NOMO-1 (cell line): Measurements from ENCODE around the gene GABARAP.

Experiments
- DNase-seq, 2 experiments: peaks; one replicate each; lab custom pipeline; 2025; ENCODE audit not compliant: unreplicated experiment in 2 of 2; lab: John Stamatoyannopoulos, UW

The GABARAP gene

DNA sequence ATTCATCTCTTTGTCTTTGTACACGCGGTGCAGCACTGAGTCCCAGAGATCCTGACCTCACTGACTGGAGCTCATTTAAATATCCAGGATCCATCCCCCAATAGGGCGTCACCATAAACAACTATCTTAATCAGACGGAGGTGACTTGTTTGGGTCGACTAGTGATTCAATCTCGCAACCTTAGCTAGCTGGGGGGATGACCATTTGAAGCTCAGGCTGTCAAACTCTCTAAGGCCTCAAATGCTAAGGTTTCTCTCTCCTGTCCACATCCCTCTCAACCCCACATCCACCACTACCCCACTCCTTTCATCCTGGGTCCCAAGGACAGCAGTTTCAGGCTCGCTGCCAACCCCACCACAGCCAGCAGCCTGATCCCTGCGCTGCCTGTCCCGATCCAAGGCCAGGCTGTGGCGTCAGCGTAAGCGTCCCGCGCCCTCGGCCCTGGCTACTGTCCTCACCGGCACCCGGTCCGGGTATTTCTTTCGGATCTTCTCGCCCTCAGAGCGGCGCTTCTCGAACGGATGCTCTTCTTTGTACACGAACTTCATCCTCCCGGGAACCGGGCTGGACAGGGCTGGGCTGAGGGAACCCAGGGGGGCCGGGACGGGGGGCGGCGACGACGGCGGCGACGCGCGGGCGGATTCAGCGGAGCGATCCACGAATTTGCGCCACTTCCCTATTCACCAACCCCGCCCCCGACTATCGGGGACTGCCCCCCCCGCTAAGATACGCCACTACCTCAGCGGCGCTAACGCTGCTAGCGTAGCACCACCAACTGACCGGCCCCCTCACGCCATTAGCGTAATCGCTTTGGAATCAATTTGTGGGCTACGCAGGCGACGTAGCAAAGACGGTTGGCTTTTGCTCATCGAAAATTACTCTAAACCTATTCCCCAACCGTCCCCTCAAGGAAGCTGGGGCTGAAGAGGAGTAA lies at the start of gene GABARAP:
TSS of gene GABARAP (minus strand) at position 667 of the 934 bp plus-strand sequence. CDS start at position 548, 119 bp downstream.
- DNase-seq: peak; percentile 80 to 88

DNA sequence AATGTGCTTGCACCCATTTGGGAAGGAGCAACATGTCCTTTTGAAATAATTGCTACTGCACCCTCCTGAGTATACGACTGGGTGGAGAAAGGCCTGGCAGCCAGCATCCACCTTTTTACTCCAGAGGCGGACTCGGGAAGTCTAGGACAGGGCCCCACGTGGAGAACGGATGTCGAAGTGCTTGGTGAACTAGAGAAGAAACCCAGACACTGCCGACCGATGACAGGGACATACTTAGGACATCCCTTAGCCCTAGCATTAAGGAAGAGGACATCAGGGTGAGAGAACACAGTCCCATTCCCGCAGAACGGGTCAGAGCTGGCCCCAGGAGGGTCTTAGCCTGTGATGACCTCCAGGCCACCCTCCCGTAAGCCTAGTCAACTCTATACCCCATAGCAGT lies 48.4 kb upstream of the GABARAP start:
- no peak for DNase-seq

DNA sequence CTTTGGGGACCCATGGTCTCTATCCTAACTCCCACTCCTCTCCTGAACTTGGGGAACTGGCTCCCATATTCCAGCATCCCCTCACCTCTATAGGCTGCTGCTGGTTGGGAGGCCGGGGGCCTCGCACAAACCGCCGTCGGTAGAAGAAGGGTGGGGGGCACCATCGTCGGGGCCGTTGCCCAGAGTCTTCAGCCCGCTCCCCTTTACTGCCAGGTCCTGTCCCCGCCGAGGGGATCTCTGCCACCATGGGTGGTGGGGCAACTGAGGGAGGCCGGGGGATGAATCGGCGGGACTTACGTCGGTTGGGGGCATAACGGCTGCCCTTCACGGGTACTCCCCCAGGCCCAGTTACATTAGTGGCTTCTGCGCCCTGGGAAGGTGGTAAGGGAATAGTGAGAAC lies 47.9 kb upstream of the GABARAP start:
- DNase-seq: no peak

DNA sequence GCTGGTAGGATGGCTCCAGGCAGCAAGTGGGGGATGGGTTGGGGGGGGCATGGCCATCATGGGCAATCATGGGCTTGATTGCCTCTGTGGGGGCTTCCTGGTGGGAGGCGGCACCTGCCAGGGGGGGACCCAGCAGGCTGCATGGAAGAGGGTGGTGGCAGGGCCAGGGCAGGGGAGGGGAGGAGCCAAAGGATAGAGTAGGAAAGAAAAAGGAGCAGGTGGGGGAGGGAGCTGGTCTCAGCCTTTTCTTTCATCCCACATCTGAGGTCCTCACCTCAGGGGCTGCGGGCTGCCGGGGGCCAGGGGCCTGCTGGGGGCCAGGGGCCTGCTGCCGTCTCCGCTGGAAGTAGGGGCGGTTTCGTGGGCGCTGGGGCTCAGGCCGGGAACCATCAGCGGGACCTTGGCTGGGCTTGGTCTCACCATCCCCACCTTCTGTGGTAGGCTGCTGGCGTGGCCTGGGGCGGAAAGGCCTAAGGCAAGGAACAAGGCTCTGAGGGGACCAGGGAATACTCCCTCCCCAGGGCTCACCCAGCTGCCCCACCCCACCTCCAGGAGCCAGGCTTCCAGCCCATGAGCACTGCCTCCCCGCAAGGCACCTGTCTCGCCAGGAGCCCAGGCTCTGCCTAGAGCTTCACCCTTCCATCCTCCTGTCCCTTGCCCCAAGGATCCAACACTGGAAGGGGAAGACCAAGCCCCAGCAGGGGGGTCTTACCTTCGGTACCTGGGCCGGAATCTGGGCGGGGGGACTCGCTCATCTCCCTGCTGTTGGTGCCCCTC lies 47.2 kb upstream of the GABARAP start:
- no peak for DNase-seq

DNA sequence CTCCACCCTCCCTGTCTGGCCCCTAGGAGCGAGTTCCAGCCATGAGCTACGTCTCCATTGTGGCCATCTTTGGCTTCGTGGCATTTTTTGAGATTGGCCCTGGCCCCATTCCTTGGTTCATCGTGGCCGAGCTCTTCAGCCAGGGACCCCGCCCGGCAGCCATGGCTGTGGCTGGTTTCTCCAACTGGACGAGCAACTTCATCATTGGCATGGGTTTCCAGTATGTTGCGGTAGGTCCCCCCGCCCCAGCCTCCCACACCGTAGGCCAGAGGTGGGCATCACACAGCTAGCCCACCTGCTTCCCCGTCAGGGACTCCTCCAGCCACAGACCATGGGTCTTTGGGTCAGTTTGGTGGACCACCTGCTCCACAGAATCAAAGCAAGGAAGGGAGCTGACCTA lies 43.4 kb upstream of the GABARAP start:
- DNase-seq: no peak

DNA sequence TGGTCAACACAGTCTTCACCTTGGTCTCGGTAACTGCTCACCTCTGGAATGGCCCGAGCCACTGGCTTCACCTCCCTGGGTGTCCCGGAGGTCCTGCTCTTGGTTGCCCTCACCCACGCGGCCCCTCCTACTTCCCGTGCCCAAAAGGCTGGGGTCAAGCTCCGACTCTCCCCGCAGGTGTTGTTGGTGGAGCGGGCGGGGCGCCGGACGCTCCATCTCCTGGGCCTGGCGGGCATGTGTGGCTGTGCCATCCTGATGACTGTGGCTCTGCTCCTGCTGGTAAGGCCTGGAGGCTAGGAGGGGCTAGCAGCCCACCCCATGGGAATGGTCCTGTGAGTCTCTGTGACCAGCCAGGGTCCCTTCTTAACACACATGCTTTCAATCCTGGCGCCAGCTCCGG lies 42.7 kb upstream of the GABARAP start:
- DNase-seq: no peak

DNA sequence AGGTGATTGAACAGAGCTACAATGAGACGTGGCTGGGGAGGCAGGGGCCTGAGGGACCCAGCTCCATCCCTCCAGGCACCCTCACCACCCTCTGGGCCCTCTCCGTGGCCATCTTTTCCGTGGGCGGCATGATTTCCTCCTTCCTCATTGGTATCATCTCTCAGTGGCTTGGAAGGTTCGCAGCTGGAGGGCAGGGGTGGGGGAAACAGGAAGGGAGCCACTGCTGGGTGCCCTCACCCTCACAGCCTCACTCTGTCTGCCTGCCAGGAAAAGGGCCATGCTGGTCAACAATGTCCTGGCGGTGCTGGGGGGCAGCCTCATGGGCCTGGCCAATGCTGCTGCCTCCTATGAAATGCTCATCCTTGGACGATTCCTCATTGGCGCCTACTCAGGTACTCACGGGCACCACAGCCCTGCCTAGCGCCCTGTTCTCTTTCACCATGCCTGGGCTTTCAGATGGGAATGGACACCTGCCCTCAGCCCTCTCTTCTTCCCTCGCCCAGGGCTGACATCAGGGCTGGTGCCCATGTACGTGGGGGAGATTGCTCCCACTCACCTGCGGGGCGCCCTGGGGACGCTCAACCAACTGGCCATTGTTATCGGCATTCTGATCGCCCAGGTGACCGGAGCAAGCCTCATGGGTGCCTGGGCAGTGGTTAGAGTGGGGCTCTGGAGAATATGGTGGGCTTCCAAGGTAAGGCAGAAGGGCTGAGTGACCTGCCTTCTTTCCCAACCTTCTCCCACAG lies 41.4 kb upstream of the GABARAP start:
- DNase-seq: no peak

DNA sequence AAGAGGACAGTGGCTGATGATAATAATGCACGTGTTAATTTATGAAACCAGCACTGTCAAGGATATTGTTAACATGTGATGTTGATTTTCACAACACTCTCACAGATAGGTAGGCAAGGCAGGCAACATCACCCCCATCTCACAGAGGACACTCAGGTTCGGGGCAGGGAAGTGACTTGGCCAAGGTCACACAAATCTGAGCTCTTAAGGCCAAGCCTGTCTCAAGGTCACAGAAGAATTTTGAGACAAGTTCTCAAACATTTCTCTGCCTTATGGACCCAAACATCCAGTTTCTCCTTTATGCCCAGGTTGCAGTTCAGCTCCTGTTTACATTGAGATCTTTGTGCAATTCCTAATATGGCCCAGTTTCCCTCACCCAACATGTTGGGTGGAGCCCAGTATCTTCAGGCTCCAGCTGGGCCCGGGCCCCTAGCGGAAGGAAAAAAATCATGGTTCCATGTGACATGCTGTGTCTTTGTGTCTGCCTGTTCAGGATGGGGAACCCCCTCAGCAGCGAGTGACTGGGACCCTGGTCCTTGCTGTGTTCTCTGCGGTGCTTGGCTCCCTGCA lies 40.6 kb upstream of the GABARAP start:
- no peak for DNase-seq

DNA sequence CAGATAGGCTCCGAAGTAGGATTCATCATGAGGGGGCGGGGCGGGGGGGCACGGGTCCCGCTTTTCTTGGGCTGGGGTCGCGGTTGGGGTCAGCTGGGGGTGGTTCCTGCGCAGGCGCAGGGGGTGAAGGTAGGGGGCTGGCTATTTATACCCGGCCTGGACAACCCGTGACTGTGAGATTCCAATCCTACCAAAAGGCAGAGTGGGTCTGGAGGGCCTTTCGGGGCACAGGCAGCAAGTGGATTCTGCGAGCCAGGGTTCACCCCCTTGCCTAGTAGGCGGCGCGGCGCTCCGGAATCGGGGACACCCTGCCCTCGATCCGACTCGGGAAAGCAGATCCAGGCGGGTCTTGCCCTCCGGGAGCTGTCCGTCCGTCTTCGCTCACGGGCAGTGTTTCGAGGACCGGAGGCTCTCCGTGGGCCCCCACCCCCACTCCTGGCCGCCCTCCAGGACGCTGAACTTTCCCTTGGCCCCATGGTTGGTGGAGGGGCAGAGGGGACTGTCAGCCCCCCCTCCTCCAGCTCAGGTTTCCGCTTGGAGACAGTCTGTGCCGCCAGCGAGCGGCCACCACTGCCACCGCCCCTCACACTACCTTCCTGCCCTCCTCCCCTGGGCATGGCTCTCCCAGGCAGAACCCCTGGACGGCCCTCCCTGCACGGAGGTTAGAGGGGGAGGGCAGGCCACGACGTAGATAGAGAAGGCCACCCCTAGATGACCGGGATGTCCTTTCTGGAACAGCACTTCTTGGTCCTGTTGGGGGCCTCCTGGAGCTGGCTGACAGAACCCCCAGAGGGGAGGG lies 39.9 kb upstream of the GABARAP start:
- DNase-seq: no peak

DNA sequence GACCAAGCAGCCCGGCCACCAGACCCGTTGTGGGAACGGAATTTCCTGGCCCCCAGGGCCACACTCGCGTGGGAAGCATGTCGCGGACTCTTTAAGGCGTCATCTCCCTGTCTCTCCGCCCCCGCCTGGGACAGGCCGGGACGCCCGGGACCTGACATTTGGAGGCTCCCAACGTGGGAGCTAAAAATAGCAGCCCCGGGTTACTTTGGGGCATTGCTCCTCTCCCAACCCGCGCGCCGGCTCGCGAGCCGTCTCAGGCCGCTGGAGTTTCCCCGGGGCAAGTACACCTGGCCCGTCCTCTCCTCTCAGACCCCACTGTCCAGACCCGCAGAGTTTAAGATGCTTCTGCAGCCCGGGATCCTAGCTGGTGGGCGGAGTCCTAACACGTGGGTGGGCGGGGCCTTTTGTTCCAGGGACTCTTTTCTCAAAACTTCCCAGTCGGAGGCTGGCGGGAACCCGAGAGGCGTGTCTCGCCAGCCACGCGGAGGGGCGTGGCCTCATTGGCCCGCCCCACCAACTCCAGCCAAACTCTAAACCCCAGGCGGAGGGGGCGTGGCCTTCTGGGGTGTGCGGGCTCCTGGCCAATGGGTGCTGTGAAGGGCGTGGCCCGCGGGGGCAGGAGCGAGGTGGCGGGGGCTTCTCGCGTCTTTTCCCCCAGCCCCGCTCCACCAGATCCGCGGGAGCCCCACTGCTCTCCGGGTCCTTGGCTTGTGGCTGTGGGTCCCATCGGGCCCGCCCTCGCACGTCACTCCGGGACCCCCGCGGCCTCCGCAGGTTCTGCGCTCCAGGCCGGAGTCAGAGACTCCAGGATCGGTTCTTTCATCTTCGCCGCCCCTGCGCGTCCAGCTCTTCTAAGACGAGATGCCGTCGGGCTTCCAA lies 39.1 kb upstream of the GABARAP start, which contains the start of gene SLC2A4:
TSS of gene SLC2A4 (plus strand) at position 645 of the 879 bp plus-strand sequence. CDS start at position 862, 217 bp downstream.
- DNase-seq: peak; percentile 79 to 91

DNA sequence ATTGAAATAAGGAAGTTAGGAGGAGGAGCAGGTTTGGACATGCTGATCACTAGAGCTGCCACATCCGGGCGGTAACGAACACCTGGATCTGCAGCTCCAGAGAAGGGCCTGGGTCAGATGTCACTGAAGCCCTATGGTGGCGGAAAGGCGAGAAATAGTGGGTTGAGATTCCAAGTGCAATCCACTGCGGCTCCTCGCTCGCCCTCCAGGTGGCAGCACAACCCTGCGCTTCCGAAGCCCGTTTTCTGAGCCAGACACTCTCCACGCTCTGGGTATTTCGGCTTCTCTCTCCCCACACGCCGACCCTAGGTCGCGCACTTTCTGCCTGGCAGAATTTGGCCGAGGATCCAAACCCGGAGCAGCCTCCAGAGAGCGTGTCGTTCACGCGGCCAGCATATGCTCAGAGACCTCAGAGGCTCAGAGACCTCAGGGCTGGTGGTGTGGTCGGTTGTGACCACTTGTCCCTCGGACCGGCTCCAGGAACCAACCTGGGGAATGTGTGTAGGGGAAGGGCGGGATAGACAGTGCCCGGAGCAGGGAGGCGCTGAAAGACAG lies 38.3 kb upstream of the GABARAP start:
- peak; percentile 87 for DNase-seq

DNA sequence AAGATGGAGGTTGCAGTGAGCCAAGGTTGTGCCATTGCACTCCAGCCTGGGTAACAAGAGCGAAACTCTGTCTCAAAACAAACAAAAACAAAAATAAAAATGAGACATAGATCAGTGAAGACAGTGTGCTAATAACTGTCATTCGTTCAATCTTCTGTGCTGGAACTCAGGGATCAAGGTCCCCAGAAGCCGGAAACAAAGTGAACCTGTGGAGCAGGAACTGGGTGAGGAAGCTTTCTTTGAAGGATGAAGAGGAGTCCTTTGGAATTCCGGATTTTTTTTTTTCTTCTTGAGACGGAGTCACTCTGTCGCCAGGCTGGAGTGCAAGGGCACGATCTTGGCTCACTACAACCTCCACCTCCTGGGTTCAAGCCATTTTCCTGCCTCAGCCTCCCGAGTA lies 37.2 kb upstream of the GABARAP start:
- no peak for DNase-seq

DNA sequence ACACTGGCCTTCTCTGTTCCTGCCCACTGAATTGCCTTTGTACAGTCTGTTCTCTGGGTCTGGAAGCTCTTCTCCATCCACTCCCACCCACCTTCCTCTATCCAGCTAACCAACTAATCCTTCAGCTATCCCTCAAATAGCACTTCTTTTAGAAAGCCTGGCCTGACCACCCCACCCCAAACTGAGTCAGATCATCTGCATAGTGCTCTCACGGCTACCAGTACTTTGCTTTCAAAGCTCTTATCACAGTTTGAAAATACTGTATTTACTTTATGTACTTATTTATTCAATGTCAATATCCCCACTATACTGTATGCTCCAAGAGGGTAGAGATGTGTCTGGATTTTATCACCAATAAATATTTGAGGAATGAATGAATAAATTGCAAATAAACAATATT lies 24.5 kb upstream of the GABARAP start:
- DNase-seq: no peak

DNA sequence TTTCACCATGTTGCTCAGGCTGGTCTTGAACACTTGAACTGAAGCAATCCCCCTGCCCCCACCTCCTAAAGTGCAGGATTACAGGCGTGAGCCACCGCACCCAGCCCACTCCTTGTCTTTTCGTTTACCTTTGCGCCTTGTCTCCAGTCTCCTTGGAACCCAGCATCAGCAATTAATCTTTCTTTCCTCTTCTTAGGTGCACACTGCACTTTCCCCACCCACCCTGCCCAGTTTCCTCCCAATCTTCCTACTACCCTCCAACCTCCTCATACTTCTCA lies 21.5 kb upstream of the GABARAP start:
- DNase-seq: no peak

DNA sequence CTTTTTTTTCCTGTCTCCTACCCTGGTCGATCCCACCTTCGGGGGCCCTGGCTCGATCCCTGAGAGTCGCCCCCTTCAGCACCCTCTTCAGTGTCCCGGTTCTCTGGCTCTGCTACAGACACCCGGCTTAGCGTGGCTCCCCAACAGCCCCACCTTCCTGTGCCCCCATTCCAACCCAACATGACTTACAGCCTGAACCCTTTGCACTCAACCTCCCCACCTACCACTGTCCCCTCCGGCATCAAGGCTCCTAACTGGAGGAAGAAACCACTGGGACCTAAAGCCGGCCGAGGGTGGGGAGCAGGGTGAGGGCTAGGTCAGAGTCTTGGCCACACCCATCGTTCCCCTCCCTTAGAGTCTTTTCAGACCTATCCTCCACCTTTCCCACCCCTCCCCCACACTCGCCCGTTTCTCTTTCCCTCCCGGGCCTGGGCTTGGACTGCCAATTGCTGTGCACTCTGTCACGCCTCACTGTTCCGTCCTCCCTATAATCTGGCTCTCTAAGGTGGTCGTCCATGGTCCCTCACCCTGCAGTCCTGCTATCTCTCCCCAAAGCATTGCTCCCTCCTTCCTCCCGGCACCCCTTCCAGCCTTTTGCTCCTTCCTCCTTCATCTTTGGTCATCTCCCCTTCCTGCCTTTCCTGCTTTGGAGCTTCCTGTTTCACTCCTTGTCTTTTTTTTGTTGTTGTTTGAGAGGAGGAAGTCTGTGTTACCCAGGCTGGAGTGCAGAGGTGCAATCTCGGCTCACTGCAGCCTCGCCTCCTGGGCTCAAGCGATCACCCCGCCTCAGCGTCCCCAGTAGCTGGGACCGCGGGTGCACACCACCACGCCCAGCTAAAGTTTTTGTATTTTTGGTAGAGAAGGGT lies 20.9 kb upstream of the GABARAP start:
- peak in 1 of 2 experiments; percentile 28 for DNase-seq

DNA sequence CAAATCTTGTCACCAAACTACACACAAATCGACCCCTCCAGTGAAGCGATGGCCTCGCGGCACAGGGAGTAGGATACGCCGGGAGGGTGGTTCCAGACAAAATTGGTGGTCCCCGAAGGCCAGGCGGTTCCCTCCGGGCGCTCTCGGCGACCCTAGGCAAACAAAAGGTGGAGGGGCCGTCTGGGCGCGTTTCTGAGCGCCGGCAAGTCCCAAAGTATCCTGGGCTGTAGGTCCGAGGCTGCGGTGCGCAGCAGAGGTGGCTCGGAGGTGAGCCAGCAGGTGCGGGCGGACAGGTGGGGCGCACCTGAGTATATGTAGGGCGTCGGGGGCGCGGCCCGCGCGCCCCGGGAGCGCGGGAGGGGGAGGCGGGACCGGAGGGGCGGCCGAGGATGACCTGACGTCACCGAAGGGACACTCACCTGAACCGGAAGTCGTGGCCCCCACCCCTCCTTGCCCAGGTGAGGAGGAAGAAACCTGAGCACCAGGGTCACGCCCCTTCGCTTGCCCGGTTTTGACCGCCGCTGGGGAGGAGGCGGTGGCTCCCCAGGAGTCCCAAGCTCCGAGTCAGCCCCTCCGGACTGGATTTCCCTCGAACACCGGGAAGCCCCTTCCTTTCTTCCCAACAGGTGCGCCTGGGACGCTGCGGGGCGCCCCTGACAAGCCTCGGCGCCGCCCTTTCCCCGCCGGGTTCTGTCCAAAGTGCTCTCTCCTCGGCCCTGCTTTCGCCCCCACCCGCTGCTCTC lies 20.1 kb upstream of the GABARAP start, which contains the start of gene CLDN7:
TSS of gene CLDN7 (minus strand) at position 287 of the 743 bp plus-strand sequence. CDS start 435 bp downstream, outside the sequence.
- DNase-seq: no peak
